Measurements from ENCODE around the gene ZNF506. TPM values are rescaled to one million over a fixed set of nuclear protein-coding genes. Genes with fewer than 3 reads are reported as not detected.
"Not testable (repeated sequence)": the region's sequence is repeated elsewhere in the genome, so short reads cannot be mapped to it uniquely, and the experiment has no call there.

ZNF506 gene
- total RNA-seq (10 to 100 TPM; 85.5 to 98.7 TPM), polyA plus RNA-seq (10 to 100 TPM; 23.4 to 29.6 (median 27.8) TPM), total RNA-seq (44.2 to 118 (median 67.9) reads per million in 6 experiments)

GRCh38 chr19:19821366-19821951 is at the start of gene ZNF506:
ZNF506 (minus strand) TSS chr19:19821750; CDS start chr19:19821603, 147 bp downstream.
- H3K4me1 Mint-ChIP-seq, result peaks cover 6 to 48% (median 37%) of the 10 kb centered on the region in 4 donors
- ATAC-seq, result peak; percentile 81 to 82
- POLR2A ChIA-PET, result interaction anchor here (0.6 to 6.3 kb wide), 29 partner anchors 8 to 744 kb away, joined by 3 to 136 read pairs (median 4); partner anchors contain the start of genes ATP13A1, NDUFA13, TSSK6 and ZNF101

DNA sequence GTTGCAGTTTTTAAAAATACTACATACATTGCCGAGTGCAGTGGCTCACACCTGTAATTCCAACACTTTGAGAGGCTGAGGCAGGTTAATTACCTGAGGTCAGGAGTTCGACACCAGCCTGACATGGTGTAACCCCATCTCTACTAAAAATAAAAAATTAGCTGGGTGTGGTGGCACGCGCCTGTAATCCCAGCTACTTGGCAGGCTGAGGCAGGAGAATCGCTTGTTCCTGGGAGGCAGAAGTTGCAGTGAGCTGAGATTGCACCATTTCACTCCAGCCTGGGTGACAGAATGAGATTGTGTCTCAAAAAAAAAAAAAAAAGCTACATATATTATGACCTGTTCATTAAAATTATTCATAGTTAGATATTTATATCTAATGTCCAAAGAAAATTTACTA is 48.5 kb upstream of the ZNF506 start:
- POLR2A ChIA-PET, result interaction anchor here (0.6 to 8.5 kb wide), 6 partner anchors 49 to 293 kb away, joined by 3 to 121 read pairs (median 10); partner anchors contain the start of genes ZNF101, ZNF14 and ZNF506
- not testable (repeated sequence) for H3K27ac Mint-ChIP-seq, DNase-seq, ATAC-seq, H3K4me3 Mint-ChIP-seq, H3K27me3 Mint-ChIP-seq
- Mint-ChIP-seq H3K36me3 (peaks cover 0 to 25% (median 20%) of the 10 kb centered on the region in 3 donors), H3K9me3 (peaks cover 0 to 18% (median 0%) of the 10 kb centered on the region in 9 donors), H3K4me1 (peaks cover 16 to 63% (median 43%) of the 10 kb centered on the region in 4 donors)

More at GRCh38 chr19:19821366-19821951, at the start of gene ZNF506:
- Mint-ChIP-seq H3K27ac (peak within 1 kb of the TSS; percentile 98 to 100 (median 100)), H3K4me3 (peak within 1 kb of the TSS; percentile 99 to 100 (median 100)), H3K36me3 (peaks cover 27 to 35% (median 31%) of the 10 kb centered on the region in 3 donors), H3K27me3 (no peaks in the 10 kb centered on the region), H3K9me3 (peaks cover 0 to 36% (median 10%) of the 10 kb centered on the region in 9 donors)
- peak; percentile 91 to 99 (median 98) for DNase-seq

- peak overlapping the region; percentile 99 to 100 (median 100) for H3K4me3 Mint-ChIP-seq
- ATAC-seq (peak in 1 of 2 donors; percentile 2), DNase-seq (peak in 8 of 10 donors; percentile 13 to 67 (median 41))
- H3K27me3 Mint-ChIP-seq, result no peaks in the 10 kb centered on the region
- H3K27ac Mint-ChIP-seq, result peak overlapping the region; percentile 96 to 99 (median 99)
- peaks cover 0 to 10% (median 5%) of the 10 kb centered on the region in 3 donors for H3K36me3 Mint-ChIP-seq
- POLR2A ChIA-PET, result interaction anchor here (0.6 to 8.5 kb wide), 26 partner anchors 9 to 1969 kb away, joined by 3 to 136 read pairs (median 5); partner anchors contain the start of genes ATP13A1, ZNF101, ZNF14 and ZNF429
- peaks cover 14 to 48% (median 34%) of the 10 kb centered on the region in 4 donors for H3K4me1 Mint-ChIP-seq
- H3K9me3 Mint-ChIP-seq, result peaks cover 0 to 3% (median 0%) of the 10 kb centered on the region in 9 donors
These were observed 45.2 kb upstream of the ZNF506 start for GRCh38 chr19:19866611-19867248.

DNA sequence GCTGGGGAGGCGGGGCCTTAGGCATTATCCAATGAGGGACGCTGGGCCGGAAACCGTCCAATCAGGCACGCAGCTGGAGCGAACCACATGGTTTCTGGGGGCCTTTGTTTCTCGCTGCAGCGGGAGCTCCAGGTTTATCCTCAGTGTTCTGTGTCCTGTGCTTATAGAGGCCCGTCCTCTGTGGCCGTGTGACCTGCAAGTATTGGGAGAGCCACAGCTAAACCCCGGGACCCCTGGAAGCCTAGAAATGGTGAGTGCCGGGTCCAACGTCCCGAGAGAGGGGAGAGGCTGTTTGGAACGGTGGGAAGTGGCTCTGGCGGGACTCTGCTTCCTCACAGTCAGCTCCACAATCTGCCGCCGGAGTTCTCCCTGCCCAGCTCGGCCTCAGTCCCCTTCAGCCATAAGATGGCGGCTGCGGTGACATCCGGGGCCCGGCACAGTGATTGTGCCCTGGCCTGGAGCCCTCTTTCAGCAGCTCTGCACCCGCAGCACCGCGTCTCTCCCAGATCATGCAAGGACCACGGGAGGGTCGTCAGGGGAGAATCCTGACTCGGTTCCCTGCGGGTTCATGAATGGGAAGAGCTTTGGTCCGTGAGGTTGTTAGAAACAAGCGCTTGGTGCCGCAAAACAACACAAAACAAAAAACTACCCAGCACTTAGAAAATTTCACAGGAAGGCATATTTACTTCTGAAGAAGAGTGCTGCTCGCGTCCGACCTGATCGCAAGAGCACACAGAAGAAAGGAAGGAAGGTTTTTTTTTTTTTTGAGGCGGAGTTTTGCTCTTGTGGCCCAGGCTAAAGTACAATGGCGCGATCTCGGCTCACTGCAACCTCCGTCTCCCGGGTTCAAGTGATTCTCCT is 44.4 kb upstream of the ZNF506 start, which contains the start of gene ZNF253:
Gene ZNF253 (plus strand): TSS at position 133 of the 861 bp plus-strand sequence. CDS start 115 bp downstream, at position 248.
- Mint-ChIP-seq H3K9me3 (peaks cover 0 to 2% (median 0%) of the 10 kb centered on the region in 9 donors), H3K4me1 (peaks cover 9 to 43% (median 31%) of the 10 kb centered on the region in 4 donors), H3K27ac (peak within 1 kb of the TSS; percentile 96 to 99 (median 99)), H3K36me3 (peaks cover 0 to 4% (median 2%) of the 10 kb centered on the region in 3 donors), H3K27me3 (no peaks in the 10 kb centered on the region), H3K4me3 (peak within 1 kb of the TSS; percentile 99 to 100 (median 100))
- POLR2A ChIA-PET, result interaction anchor here (0.5 to 8.5 kb wide), 37 partner anchors 9 to 1969 kb away, joined by 3 to 136 read pairs (median 4); partner anchors contain the start of genes ATP13A1, COPE, DDX49 and GMIP
- DNase-seq (peak; percentile 84 to 97 (median 93)), ATAC-seq (peak; percentile 89 to 91)

DNA sequence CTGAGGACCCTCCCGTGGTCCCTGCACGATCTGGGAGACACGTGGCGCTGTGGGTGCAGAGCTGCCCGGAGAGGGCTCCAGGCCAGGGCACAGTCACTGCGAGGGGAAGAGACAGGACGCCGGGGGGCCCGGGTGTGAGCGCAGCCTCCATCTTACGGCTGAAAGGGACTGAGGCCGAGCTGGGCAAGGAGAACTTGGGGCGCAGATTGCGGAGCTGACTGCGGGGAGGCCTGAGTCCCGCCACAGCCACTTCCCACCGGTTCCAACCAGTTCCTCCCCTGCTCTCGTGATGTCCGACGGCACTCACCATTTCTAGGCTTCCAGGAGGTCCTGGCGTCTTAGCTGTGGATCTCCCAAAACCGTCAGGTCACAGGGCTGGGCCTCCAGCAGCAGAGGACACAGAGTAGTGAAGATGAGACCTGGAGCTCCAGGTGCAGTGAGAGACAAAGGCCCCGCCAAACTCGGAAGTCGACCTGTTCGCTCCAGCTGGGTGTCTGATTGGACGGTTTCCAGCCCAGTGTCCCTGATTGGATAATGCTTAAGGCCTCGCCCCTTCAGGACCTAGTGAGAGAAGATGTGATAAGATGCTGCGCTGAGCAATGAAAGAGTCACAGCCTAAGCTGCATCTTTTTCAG is 39.3 kb upstream of the ZNF506 start:
- Mint-ChIP-seq H3K36me3 (peaks cover 2 to 21% (median 14%) of the 10 kb centered on the region in 3 donors), H3K27me3 (peaks cover 0 to 3% (median 0%) of the 10 kb centered on the region in 5 donors), H3K4me3 (peak overlapping the region; percentile 69 to 87 (median 80)), H3K9me3 (peaks cover 0 to 7% (median 0%) of the 10 kb centered on the region in 9 donors), H3K4me1 (peaks cover 0 to 20% (median 10%) of the 10 kb centered on the region in 4 donors), H3K27ac (peak overlapping the region in 9 of 10 donors; percentile 4 to 87 (median 71))
- peak; percentile 63 to 65 for ATAC-seq
- DNase-seq, result peak; percentile 30 to 90 (median 68)
- POLR2A ChIA-PET, result interaction anchor here (0.6 to 4.3 kb wide), 10 partner anchors 18 to 215 kb away, joined by 3 to 25 read pairs (median 6); partner anchors contain the start of genes ATP13A1, ZNF101, ZNF14 and ZNF506

DNA sequence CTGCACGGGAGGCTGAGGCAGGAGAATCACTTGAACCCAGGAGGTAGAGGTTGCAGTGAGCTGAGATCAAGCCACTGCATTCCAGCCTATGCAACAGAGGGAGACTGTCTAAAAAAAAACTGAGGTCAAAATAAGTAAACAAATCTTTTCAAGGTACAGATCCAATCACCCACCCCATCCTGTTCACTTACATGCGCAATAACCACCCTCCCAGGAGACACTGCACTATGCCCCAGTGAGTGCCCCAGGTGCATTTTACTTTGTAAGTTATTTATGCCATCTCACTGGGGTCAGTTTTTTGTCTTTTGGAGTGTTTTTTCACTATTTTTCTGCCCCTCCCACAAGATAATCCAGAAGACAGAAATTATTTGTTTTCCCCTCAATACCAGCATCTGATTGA is 37.2 kb upstream of the ZNF506 start:
- Mint-ChIP-seq H3K36me3 (peaks cover 8 to 24% (median 14%) of the 10 kb centered on the region in 3 donors), H3K4me3 (no peak overlapping the region), H3K4me1 (peaks cover 0 to 14% (median 7%) of the 10 kb centered on the region in 4 donors), H3K27ac (no peak overlapping the region), H3K27me3 (peaks cover 0 to 3% (median 0%) of the 10 kb centered on the region in 5 donors), H3K9me3 (peaks cover 0 to 7% (median 0%) of the 10 kb centered on the region in 9 donors)
- POLR2A ChIA-PET, result interaction anchor here (4.3 kb wide), 1 partner anchor 37 kb away, joined by 25 read pairs; the partner anchor contains the start of gene ZNF506
- DNase-seq (no peak), ATAC-seq (no peak)

DNA sequence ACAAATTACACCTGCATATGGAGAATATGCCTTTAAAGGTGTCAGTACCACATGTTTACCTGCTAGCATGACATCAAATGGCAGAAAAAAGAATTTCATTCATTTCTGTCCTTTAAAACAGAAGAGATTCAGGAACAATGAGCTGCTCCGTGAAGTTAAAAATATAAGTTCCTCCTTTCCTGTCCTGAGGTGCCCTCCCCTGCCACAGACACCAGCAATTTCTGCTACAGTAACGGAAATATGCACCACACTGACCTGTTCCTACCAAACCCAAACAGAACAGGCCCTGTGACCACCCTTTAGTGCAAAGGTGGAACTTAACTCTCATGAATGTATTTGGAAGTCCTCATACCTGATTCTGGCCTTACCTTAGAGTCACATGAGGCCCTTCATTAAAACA is 30.2 kb upstream of the ZNF506 start:
- H3K4me1 Mint-ChIP-seq, DNase-seq, H3K27me3 Mint-ChIP-seq, H3K4me3 Mint-ChIP-seq, POLR2A ChIA-PET, H3K36me3 Mint-ChIP-seq, H3K9me3 Mint-ChIP-seq, ATAC-seq: not testable (repeated sequence)
- H3K27ac Mint-ChIP-seq, result peak overlapping the region in 1 of 10 donors; percentile 32

- no peaks in the 10 kb centered on the region for H3K27me3 Mint-ChIP-seq
- ATAC-seq, result no peak
- POLR2A ChIA-PET, result no interaction called here
- DNase-seq, result no peak
- peaks cover 0 to 2% (median 0%) of the 10 kb centered on the region in 3 donors for H3K36me3 Mint-ChIP-seq
- H3K4me1 Mint-ChIP-seq, result no peaks in the 10 kb centered on the region
- H3K4me3 Mint-ChIP-seq, result no peak overlapping the region
- H3K9me3 Mint-ChIP-seq, result peaks cover 0 to 18% (median 0%) of the 10 kb centered on the region in 9 donors
- no peak overlapping the region for H3K27ac Mint-ChIP-seq
These were observed 27.5 kb upstream of the ZNF506 start for GRCh38 chr19:19849056-19849455.

- peaks cover 0 to 6% (median 0%) of the 10 kb centered on the region in 3 donors for H3K36me3 Mint-ChIP-seq
- ATAC-seq (no peak), DNase-seq (no peak)
- no peaks in the 10 kb centered on the region for H3K27me3 Mint-ChIP-seq
- no peak overlapping the region for H3K27ac Mint-ChIP-seq
- POLR2A ChIA-PET, result no interaction called here
- H3K4me1 Mint-ChIP-seq, result no peaks in the 10 kb centered on the region
- H3K4me3 Mint-ChIP-seq, result no peak overlapping the region
- H3K9me3 Mint-ChIP-seq, result peaks cover 0 to 26% (median 0%) of the 10 kb centered on the region in 9 donors
These were observed 26.2 kb upstream of the ZNF506 start for GRCh38 chr19:19847781-19848180.

DNA sequence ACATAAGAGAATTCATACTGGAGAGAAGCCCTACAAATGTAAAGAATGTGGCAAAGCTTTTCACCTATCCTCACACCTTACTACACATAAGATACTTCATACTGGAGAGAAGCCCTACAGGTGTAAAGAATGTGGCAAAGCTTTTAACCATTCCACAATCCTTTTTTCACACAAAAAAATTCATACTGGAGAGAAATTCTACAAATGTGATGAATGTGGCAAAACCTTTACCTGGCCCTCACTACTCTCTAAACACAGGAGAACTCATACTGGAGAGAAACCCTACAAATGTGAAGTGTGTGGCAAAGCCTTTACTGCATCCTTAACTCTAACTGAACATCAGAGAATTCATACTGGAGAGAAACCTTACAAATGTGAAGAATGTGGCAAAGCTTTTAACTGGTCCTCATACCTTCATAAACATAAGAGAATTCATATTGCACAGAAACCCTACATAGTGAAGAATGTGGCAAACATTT is 14.0 kb upstream of the ZNF506 start:
- Mint-ChIP-seq H3K4me1 (no peaks in the 10 kb centered on the region), H3K4me3 (no peak overlapping the region), H3K27me3 (no peaks in the 10 kb centered on the region), H3K36me3 (peaks cover 3 to 47% (median 27%) of the 10 kb centered on the region in 3 donors), H3K27ac (no peak overlapping the region), H3K9me3 (peaks cover 8 to 80% (median 30%) of the 10 kb centered on the region in 9 donors)
- DNase-seq (no peak), ATAC-seq (no peak)
- POLR2A ChIA-PET, result interaction anchor here (1.0 kb wide), 1 partner anchor 14 kb away, joined by 3 read pairs; the partner anchor contains the start of gene ZNF506

DNA sequence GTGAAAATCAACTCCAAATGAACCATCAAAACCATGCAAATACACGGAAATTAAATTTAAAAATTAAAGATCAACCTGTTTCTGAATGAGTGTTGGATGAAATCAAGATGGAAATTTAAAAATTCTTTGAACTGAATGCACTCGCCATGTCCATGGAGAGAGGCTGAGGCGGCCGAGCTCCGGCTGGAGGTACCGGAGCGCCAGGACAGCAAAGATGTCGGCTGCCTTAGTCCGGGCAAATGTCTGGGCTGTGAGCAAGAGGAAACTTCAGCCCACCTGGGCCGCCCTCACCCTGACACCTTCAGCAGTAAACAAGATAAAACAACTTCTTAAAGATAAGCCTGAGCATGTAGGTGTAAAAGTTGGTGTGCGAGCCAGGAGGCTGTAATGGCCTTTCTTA is 5.3 kb upstream of the ZNF506 start:
- Mint-ChIP-seq H3K4me3 (no peak overlapping the region), H3K36me3 (peaks cover 3 to 61% (median 42%) of the 10 kb centered on the region in 3 donors), H3K4me1 (peaks cover 0 to 4% (median 1%) of the 10 kb centered on the region in 4 donors), H3K27me3 (no peaks in the 10 kb centered on the region), H3K27ac (no peak overlapping the region), H3K9me3 (peaks cover 17 to 68% (median 51%) of the 10 kb centered on the region in 9 donors)
- no peak for DNase-seq
- POLR2A ChIA-PET, result no interaction called here
- ATAC-seq, result no peak

All from naive thymus-derived CD8-positive, alpha-beta T cell (primary cell).